HEK293 (cell line): Measurements from ENCODE around the gene IFT122.

Experiments
- BCL11A ChIP-seq: fragments of 450-650 bp; formaldehyde crosslinking; IDR thresholded peaks from 2 replicates; pipeline ENCODE4 v1.5.1; 2016; ENCODE audit warnings: low read depth, missing biosample characterization, missing genetic modification characterization
- HOXC10 ChIP-seq: sonication (generic); formaldehyde crosslinking; IDR thresholded peaks from 2 replicates; pipeline ENCODE4 v1.8.1; 2023; ENCODE audit warnings: mild to moderate bottlenecking, missing genetic modification reagents
- TRIM28 ChIP-seq: IDR thresholded peaks from 2 replicates; pipeline ENCODE4 v1.6.1; 2011; ENCODE audit warnings: low read length, control low read depth, borderline replicate concordance
- ZNF175 ChIP-seq: fragments of 450-650 bp; formaldehyde crosslinking; IDR thresholded peaks from 2 replicates; pipeline ENCODE4 v1.5.1; 2016; ENCODE audit warnings: missing biosample characterization, missing genetic modification characterization
- ZNF211 ChIP-seq: fragments of 450-650 bp; formaldehyde crosslinking; IDR thresholded peaks from 2 replicates; pipeline ENCODE4 v1.5.1; 2016; ENCODE audit warnings: low read depth, missing biosample characterization, missing genetic modification characterization
- ZNF248 ChIP-seq: fragments of 450-650 bp; formaldehyde crosslinking; IDR thresholded peaks from 2 replicates; pipeline ENCODE4 v1.5.1; 2017; ENCODE audit warnings: missing biosample characterization, missing genetic modification characterization
- ZNF274 ChIP-seq, 2 experiments: fragments of 200-500 bp in 1 of 2; fragments of 450-650 bp in 1 of 2; sonication (Bioruptor generic) in 1 of 2; formaldehyde crosslinking in 1 of 2; IDR thresholded peaks; 2 replicates each; pipeline versions ENCODE4 v1.5.1 to v1.6.1; 2014 to 2016; ENCODE audit warnings: borderline replicate concordance in 1 of 2, inconsistent platforms in 1 of 2, low read length in 1 of 2, missing biosample characterization in 1 of 2, missing genetic modification characterization in 1 of 2
- ZNF324 ChIP-seq: fragments of 450-650 bp; formaldehyde crosslinking; IDR thresholded peaks from 2 replicates; pipeline ENCODE4 v1.5.1; 2016; ENCODE audit warnings: missing biosample characterization, missing genetic modification characterization
- ZNF747 ChIP-seq: fragments of 450-650 bp; formaldehyde crosslinking; IDR thresholded peaks from 2 replicates; pipeline ENCODE4 v1.5.1; 2016; ENCODE audit warnings: missing biosample characterization, missing genetic modification characterization
- ZSCAN23 ChIP-seq: fragments of 450-650 bp; formaldehyde crosslinking; IDR thresholded peaks from 2 replicates; pipeline ENCODE4 v1.5.1; 2016; ENCODE audit warnings: missing biosample characterization, missing genetic modification characterization
- TF ChIP-seq, protein P1 (sequence below): fragments of 450-650 bp; formaldehyde crosslinking; IDR thresholded peaks from 2 replicates; pipeline ENCODE4 v1.5.1; 2016; ENCODE audit warnings: missing biosample characterization, missing genetic modification characterization
- TF ChIP-seq, protein P2 (sequence below): fragments of 450-650 bp; formaldehyde crosslinking; IDR thresholded peaks from 2 replicates; pipeline ENCODE4 v1.5.1; 2016; ENCODE audit warnings: missing biosample characterization, missing genetic modification characterization
- TF ChIP-seq, protein P3 (sequence below): fragments of 450-650 bp; IDR thresholded peaks from 2 replicates; pipeline ENCODE4 v1.5.1; 2018; ENCODE audit warnings: missing biosample characterization, mild to moderate bottlenecking, missing genetic modification characterization
- TF ChIP-seq, protein P4 (sequence below): fragments of 450-650 bp; formaldehyde crosslinking; IDR thresholded peaks from 2 replicates; pipeline ENCODE4 v1.5.1; 2016; ENCODE audit warnings: missing biosample characterization, missing genetic modification characterization

DNA sequence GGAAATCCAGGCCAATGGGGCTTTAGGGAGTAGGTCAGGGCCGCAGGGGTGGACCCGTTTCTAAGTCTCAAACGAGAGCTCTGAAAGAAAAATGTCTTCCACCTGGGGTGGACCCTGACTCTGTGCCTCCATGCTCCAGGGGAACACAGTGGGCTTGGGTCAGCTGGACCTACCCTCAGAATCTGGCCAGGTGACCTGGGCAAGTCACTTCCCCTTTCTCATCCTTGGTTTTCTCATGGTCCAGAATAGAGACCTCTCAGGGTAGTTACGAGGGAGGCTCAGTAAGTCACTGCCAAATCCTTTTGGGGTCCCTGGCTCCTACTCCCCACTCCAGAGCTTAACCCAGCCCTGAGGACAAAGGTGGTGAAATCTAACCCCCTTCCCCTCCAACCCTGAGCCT is 37.4 kb upstream of the IFT122 start:
- no peak for TF ChIP-seq ZSCAN23
- no peak for TF ChIP-seq ZNF175 (tag by site-specific recombination)
- TF ChIP-seq, protein P1, sequence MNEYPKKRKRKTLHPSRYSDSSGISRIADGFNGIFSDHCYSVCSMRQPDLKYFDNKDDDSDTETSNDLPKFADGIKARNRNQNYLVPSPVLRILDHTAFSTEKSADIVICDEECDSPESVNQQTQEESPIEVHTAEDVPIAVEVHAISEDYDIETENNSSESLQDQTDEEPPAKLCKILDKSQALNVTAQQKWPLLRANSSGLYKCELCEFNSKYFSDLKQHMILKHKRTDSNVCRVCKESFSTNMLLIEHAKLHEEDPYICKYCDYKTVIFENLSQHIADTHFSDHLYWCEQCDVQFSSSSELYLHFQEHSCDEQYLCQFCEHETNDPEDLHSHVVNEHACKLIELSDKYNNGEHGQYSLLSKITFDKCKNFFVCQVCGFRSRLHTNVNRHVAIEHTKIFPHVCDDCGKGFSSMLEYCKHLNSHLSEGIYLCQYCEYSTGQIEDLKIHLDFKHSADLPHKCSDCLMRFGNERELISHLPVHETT (tag by site-specific recombination) = no peak
- TF ChIP-seq BCL11A (tag by site-specific recombination) = no peak
- TF ChIP-seq ZNF211 = no peak
- TF ChIP-seq, protein P2, sequence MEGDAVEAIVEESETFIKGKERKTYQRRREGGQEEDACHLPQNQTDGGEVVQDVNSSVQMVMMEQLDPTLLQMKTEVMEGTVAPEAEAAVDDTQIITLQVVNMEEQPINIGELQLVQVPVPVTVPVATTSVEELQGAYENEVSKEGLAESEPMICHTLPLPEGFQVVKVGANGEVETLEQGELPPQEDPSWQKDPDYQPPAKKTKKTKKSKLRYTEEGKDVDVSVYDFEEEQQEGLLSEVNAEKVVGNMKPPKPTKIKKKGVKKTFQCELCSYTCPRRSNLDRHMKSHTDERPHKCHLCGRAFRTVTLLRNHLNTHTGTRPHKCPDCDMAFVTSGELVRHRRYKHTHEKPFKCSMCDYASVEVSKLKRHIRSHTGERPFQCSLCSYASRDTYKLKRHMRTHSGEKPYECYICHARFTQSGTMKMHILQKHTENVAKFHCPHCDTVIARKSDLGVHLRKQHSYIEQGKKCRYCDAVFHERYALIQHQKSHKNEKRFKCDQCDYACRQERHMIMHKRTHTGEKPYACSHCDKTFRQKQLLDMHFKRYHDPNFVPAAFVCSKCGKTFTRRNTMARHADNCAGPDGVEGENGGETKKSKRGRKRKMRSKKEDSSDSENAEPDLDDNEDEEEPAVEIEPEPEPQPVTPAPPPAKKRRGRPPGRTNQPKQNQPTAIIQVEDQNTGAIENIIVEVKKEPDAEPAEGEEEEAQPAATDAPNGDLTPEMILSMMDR (tag by site-specific recombination) = no peak
- TF ChIP-seq, protein P3, sequence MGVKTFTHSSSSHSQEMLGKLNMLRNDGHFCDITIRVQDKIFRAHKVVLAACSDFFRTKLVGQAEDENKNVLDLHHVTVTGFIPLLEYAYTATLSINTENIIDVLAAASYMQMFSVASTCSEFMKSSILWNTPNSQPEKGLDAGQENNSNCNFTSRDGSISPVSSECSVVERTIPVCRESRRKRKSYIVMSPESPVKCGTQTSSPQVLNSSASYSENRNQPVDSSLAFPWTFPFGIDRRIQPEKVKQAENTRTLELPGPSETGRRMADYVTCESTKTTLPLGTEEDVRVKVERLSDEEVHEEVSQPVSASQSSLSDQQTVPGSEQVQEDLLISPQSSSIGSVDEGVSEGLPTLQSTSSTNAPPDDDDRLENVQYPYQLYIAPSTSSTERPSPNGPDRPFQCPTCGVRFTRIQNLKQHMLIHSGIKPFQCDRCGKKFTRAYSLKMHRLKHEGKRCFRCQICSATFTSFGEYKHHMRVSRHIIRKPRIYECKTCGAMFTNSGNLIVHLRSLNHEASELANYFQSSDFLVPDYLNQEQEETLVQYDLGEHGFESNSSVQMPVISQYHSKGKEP (tag by site-specific recombination) = no peak
- TF ChIP-seq, protein P4, sequence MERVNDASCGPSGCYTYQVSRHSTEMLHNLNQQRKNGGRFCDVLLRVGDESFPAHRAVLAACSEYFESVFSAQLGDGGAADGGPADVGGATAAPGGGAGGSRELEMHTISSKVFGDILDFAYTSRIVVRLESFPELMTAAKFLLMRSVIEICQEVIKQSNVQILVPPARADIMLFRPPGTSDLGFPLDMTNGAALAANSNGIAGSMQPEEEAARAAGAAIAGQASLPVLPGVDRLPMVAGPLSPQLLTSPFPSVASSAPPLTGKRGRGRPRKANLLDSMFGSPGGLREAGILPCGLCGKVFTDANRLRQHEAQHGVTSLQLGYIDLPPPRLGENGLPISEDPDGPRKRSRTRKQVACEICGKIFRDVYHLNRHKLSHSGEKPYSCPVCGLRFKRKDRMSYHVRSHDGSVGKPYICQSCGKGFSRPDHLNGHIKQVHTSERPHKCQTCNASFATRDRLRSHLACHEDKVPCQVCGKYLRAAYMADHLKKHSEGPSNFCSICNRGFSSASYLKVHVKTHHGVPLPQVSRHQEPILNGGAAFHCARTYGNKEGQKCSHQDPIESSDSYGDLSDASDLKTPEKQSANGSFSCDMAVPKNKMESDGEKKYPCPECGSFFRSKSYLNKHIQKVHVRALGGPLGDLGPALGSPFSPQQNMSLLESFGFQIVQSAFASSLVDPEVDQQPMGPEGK (tag by site-specific recombination) = no peak
- TF ChIP-seq ZNF248 (tag by site-specific recombination) = no peak
- TF ChIP-seq HOXC10 = no peak
- TF ChIP-seq ZNF274 (IDR thresholded peaks at IDR 0.05; ENCODE audit: low read length) = no peak
- TF ChIP-seq ZNF274 (tag by site-specific recombination; IDR thresholded peaks at IDR 0.05; ENCODE audit: borderline replicate concordance) = no peak
- TF ChIP-seq TRIM28 = no peak
- no peak for TF ChIP-seq ZNF747 (tag by site-specific recombination)
- TF ChIP-seq ZNF324 = no peak
